HCT116 (cell line): ENCODE measurements around the gene PADI3.

Experiments
- CTCF ChIP-seq, 3 experiments: fragments of 200-600 bp in 1 of 3; sonication (generic) in 1 of 3; IDR thresholded peaks in 2 of 3; conservative IDR thresholded peaks in 1 of 3; 2 replicates each; pipeline ENCODE4 v1.5.1; 2012 to 2017; ENCODE audit warnings: low read depth in 2 of 3, low read length in 2 of 3, antibody characterized with exemption in 1 of 3, borderline replicate concordance in 1 of 3, control low read depth in 1 of 3, mild to moderate bottlenecking in 1 of 3, mixed read lengths in 1 of 3, mixed run types in 1 of 3, moderate library complexity in 1 of 3; ENCODE audit not compliant: insufficient read depth in 1 of 3
- POLR2A ChIP-seq: IDR thresholded peaks from 2 replicates; pipeline ENCODE4 v1.7.0; 2011; ENCODE audit warnings: borderline replicate concordance; ENCODE audit not compliant: insufficient read depth, insufficient read length; ENCODE audit errors: extremely low read depth
- POLR2AphosphoS5 ChIP-seq: IDR thresholded peaks from 2 replicates; pipeline ENCODE4 v1.6.1; 2011; ENCODE audit warnings: mild to moderate bottlenecking, low read depth, low read length, moderate library complexity
- YY1 ChIP-seq: IDR thresholded peaks from 2 replicates; pipeline ENCODE4 v1.6.1; 2011; ENCODE audit warnings: low read length, low read depth, moderate library complexity, mild to moderate bottlenecking; ENCODE audit not compliant: insufficient replicate concordance; ENCODE audit errors: extremely low read depth
- ZBTB33 ChIP-seq: IDR thresholded peaks from 2 replicates; pipeline ENCODE4 v1.6.1; 2011; ENCODE audit warnings: mild to moderate bottlenecking, low read length, moderate library complexity; ENCODE audit not compliant: insufficient replicate concordance; ENCODE audit errors: extremely low read depth

- no peak for TF ChIP-seq YY1
- no peak for TF ChIP-seq CTCF (IDR thresholded peaks at IDR 0.05 in 2 of 3, conservative IDR thresholded peaks at IDR 0.05 in 1 of 3; ENCODE audit: borderline replicate concordance in 1 of 3, insufficient read depth in 1 of 3, low read depth in 2 of 3, low read length in 2 of 3)
- no peak for TF ChIP-seq POLR2A
- TF ChIP-seq POLR2AphosphoS5 = no peak
- TF ChIP-seq ZBTB33 = no peak
Observed at GRCh38 chr1:17215545-17215890, 33.4 kb upstream of the PADI3 start.
